Immature natural killer cell (primary cell): ENCODE results near the gene ALKBH1. TPM values are rescaled to one million over a fixed set of nuclear protein-coding genes. Genes with fewer than 3 reads are reported as not detected.
A peak's percentile ranks its signal among the peaks of the same experiment; 100 is the strongest.
"Not testable (repeated sequence)": the region's sequence is repeated elsewhere in the genome, so short reads cannot be mapped to it uniquely, and the experiment has no call there.

Experiments
- DNase-seq, 3 donors: peaks; one replicate each; pipeline ENCODE4 v3.0.0; 2022; ENCODE audit warnings: mixed read lengths in 1 of 3
- H3K27ac Mint-ChIP-seq, 6 donors: one replicate each; pipeline ENCODE4 v1.8.0; 2020; ENCODE audit warnings: mixed read lengths in 6 of 6, mild to moderate bottlenecking in 5 of 6, inconsistent platforms in 4 of 6, moderate library complexity in 3 of 6
- H3K27me3 Mint-ChIP-seq, 3 donors: one replicate each; pipeline ENCODE4 v1.8.0; 2020 to 2021; ENCODE audit warnings: low read depth in 3 of 3, mild to moderate bottlenecking in 3 of 3, mixed read lengths in 3 of 3, moderate library complexity in 3 of 3, inconsistent platforms in 1 of 3
- H3K36me3 Mint-ChIP-seq, 3 donors: one replicate each; pipeline ENCODE4 v1.8.0; 2020; ENCODE audit warnings: mixed read lengths in 3 of 3, inconsistent platforms in 2 of 3, mild to moderate bottlenecking in 2 of 3
- H3K4me1 Mint-ChIP-seq, 2 donors: one replicate each; pipeline ENCODE4 v1.8.0; 2020; ENCODE audit warnings: inconsistent platforms in 2 of 2, mild to moderate bottlenecking in 2 of 2, mixed read lengths in 2 of 2, moderate library complexity in 1 of 2
- H3K4me3 Mint-ChIP-seq, 5 donors: one replicate each; pipeline ENCODE4 v1.8.0; 2020; ENCODE audit warnings: mild to moderate bottlenecking in 5 of 5, mixed read lengths in 5 of 5, inconsistent platforms in 3 of 5, moderate library complexity in 3 of 5
- H3K9me3 Mint-ChIP-seq, 6 donors: one replicate each; pipeline ENCODE4 v1.8.0; 2020; ENCODE audit warnings: mild to moderate bottlenecking in 6 of 6, mixed read lengths in 6 of 6, inconsistent platforms in 4 of 6, moderate library complexity in 3 of 6
- polyA plus RNA-seq, 3 donors: library from polyadenylated mRNA; unstranded; fragments of 300-500 nt; fragmentation: Illumina TruSeq; gene quantifications; one replicate each; pipeline ENCODE4 v1.2.3, GENCODE V29; 2021

ALKBH1 gene
- polyA plus RNA-seq, 3 donors from 2014 or later = 3.3 to 6.2 (median 4.3) TPM

- no peak for DNase-seq
- H3K27ac Mint-ChIP-seq = no peak overlapping the region
- H3K9me3 Mint-ChIP-seq = no peaks in the 10 kb centered on the region
- H3K27me3 Mint-ChIP-seq = peaks cover 0 to 7% (median 2%) of the 10 kb centered on the region in 3 donors
- peaks cover 37 to 57% of the 10 kb centered on the region in 2 donors for H3K4me1 Mint-ChIP-seq
- H3K4me3 Mint-ChIP-seq = peak overlapping the region in 3 of 5 donors; percentile 0 to 14 (median 2)
- peaks cover 5 to 12% (median 11%) of the 10 kb centered on the region in 3 donors for H3K36me3 Mint-ChIP-seq
Observed at GRCh38 chr14:77710364-77710763, 2.5 kb upstream of the ALKBH1 start.

- Mint-ChIP-seq H3K9me3 (no peaks in the 10 kb centered on the region), H3K36me3 (peaks cover 5 to 8% (median 8%) of the 10 kb centered on the region in 3 donors), H3K27ac (no peak overlapping the region), H3K27me3 (peaks cover 0 to 7% (median 2%) of the 10 kb centered on the region in 3 donors), H3K4me3 (peak overlapping the region in 4 of 5 donors; percentile 25 to 96 (median 93)), H3K4me1 (peaks cover 34 to 57% of the 10 kb centered on the region in 2 donors)
- DNase-seq = no peak
Observed at GRCh38 chr14:77709412-77709811, 1.6 kb upstream of the ALKBH1 start.

GRCh38 chr14:77708749-77709148 lies 926 bp upstream of the ALKBH1 start:
- H3K36me3 Mint-ChIP-seq = peaks cover 5 to 13% (median 12%) of the 10 kb centered on the region in 3 donors
- peak overlapping the region; percentile 83 to 95 (median 90) for H3K27ac Mint-ChIP-seq
- no peak for DNase-seq
- H3K4me3 Mint-ChIP-seq = peak overlapping the region; percentile 90 to 96 (median 94)
- H3K9me3 Mint-ChIP-seq = no peaks in the 10 kb centered on the region
- peaks cover 0 to 7% (median 2%) of the 10 kb centered on the region in 3 donors for H3K27me3 Mint-ChIP-seq
- H3K4me1 Mint-ChIP-seq = peaks cover 34 to 57% of the 10 kb centered on the region in 2 donors

GRCh38 chr14:77707355-77707723 lies 484 bp downstream of the ALKBH1 start:
- Mint-ChIP-seq H3K4me1 (peaks cover 34 to 47% of the 10 kb centered on the region in 2 donors), H3K36me3 (peaks cover 5 to 10% (median 9%) of the 10 kb centered on the region in 3 donors), H3K4me3 (peak overlapping the region; percentile 90 to 96 (median 94)), H3K27ac (peak overlapping the region; percentile 83 to 95 (median 90)), H3K9me3 (no peaks in the 10 kb centered on the region), H3K27me3 (peaks cover 0 to 7% (median 2%) of the 10 kb centered on the region in 3 donors)
- no peak for DNase-seq

GRCh38 chr14:77691259-77691658 lies 16.6 kb downstream of the ALKBH1 start:
- DNase-seq = no peak
- peak overlapping the region in 1 of 6 donors; percentile 16 for H3K27ac Mint-ChIP-seq
- H3K4me1 Mint-ChIP-seq = no peaks in the 10 kb centered on the region
- peaks cover 24 to 57% (median 24%) of the 10 kb centered on the region in 3 donors for H3K36me3 Mint-ChIP-seq
- H3K4me3 Mint-ChIP-seq = no peak overlapping the region
- peaks cover 0 to 4% (median 0%) of the 10 kb centered on the region in 3 donors for H3K27me3 Mint-ChIP-seq
- H3K9me3 Mint-ChIP-seq = no peaks in the 10 kb centered on the region

GRCh38 chr14:77682158-77682553 lies 25.7 kb downstream of the ALKBH1 start:
- no peak for DNase-seq
- no peaks in the 10 kb centered on the region for H3K4me1 Mint-ChIP-seq

GRCh38 chr14:77681196-77682157 lies 26.3 kb downstream of the ALKBH1 start:
- H3K27ac Mint-ChIP-seq = peak overlapping the region in 2 of 6 donors; percentile 8 to 19
- no peaks in the 10 kb centered on the region for H3K9me3 Mint-ChIP-seq
- peaks cover 5 to 19% (median 11%) of the 10 kb centered on the region in 3 donors for H3K36me3 Mint-ChIP-seq
- no peaks in the 10 kb centered on the region for H3K27me3 Mint-ChIP-seq
- H3K4me1 Mint-ChIP-seq = no peaks in the 10 kb centered on the region
- H3K4me3 Mint-ChIP-seq = no peak overlapping the region
- DNase-seq = no peak

More at GRCh38 chr14:77682158-77682553, 25.7 kb downstream of the ALKBH1 start:
- H3K4me3 Mint-ChIP-seq = no peak overlapping the region
- no peaks in the 10 kb centered on the region for H3K9me3 Mint-ChIP-seq
- H3K36me3 Mint-ChIP-seq = peaks cover 9 to 19% (median 16%) of the 10 kb centered on the region in 3 donors
- H3K27ac Mint-ChIP-seq = no peak overlapping the region
- H3K27me3 Mint-ChIP-seq = no peaks in the 10 kb centered on the region

- DNase-seq = no peak
- Mint-ChIP-seq H3K4me3 (no peak overlapping the region), H3K4me1 (no peaks in the 10 kb centered on the region), H3K9me3 (no peaks in the 10 kb centered on the region), H3K27ac (no peak overlapping the region), H3K36me3 (peaks cover 11 to 34% (median 32%) of the 10 kb centered on the region in 3 donors), H3K27me3 (no peaks in the 10 kb centered on the region)
Observed at GRCh38 chr14:77674931-77675330, 32.9 kb downstream of the ALKBH1 start.

GRCh38 chr14:77673193-77673592 lies 34.6 kb downstream of the ALKBH1 start:
- no peak for DNase-seq
- H3K27me3 Mint-ChIP-seq = peaks cover 0 to 2% (median 0%) of the 10 kb centered on the region in 3 donors
- H3K4me1 Mint-ChIP-seq = no peaks in the 10 kb centered on the region
- no peak overlapping the region for H3K27ac Mint-ChIP-seq
- H3K9me3 Mint-ChIP-seq = no peaks in the 10 kb centered on the region
- H3K4me3 Mint-ChIP-seq = no peak overlapping the region
- H3K36me3 Mint-ChIP-seq = peaks cover 11 to 25% (median 23%) of the 10 kb centered on the region in 3 donors

GRCh38 chr14:77667331-77667730 lies 40.5 kb downstream of the ALKBH1 start:
- peaks cover 0 to 2% (median 0%) of the 10 kb centered on the region in 3 donors for H3K27me3 Mint-ChIP-seq
- H3K4me1 Mint-ChIP-seq = no peaks in the 10 kb centered on the region
- H3K27ac Mint-ChIP-seq = peak overlapping the region in 1 of 6 donors; percentile 26
- DNase-seq = no peak
- no peak overlapping the region for H3K4me3 Mint-ChIP-seq
- H3K9me3 Mint-ChIP-seq = no peaks in the 10 kb centered on the region
- H3K36me3 Mint-ChIP-seq = peaks cover 0 to 4% (median 0%) of the 10 kb centered on the region in 3 donors

GRCh38 chr14:77663293-77663692 lies 44.5 kb downstream of the ALKBH1 start:
- H3K4me3 Mint-ChIP-seq = no peak overlapping the region
- no peaks in the 10 kb centered on the region for H3K9me3 Mint-ChIP-seq
- DNase-seq = no peak
- no peak overlapping the region for H3K27ac Mint-ChIP-seq
- H3K4me1 Mint-ChIP-seq = no peaks in the 10 kb centered on the region
- peaks cover 0 to 4% (median 0%) of the 10 kb centered on the region in 3 donors for H3K36me3 Mint-ChIP-seq
- H3K27me3 Mint-ChIP-seq = peaks cover 0 to 2% (median under 1%) of the 10 kb centered on the region in 3 donors

- H3K27ac Mint-ChIP-seq, H3K9me3 Mint-ChIP-seq, H3K27me3 Mint-ChIP-seq, H3K36me3 Mint-ChIP-seq, H3K4me1 Mint-ChIP-seq, DNase-seq, H3K4me3 Mint-ChIP-seq: not testable (repeated sequence)
Observed at GRCh38 chr14:77661562-77661961, 46.3 kb downstream of the ALKBH1 start.

- Mint-ChIP-seq H3K27ac (no peak overlapping the region), H3K36me3 (peaks cover 0 to 4% (median 0%) of the 10 kb centered on the region in 3 donors), H3K4me1 (no peaks in the 10 kb centered on the region), H3K9me3 (peaks cover 0 to 1% (median 0%) of the 10 kb centered on the region in 6 donors), H3K27me3 (peaks cover 0 to 2% (median 0%) of the 10 kb centered on the region in 3 donors), H3K4me3 (no peak overlapping the region)
- DNase-seq = no peak
Observed at GRCh38 chr14:77660754-77661153, 47.1 kb downstream of the ALKBH1 start.

GRCh38 chr14:77659831-77660230 lies 48.0 kb downstream of the ALKBH1 start:
- Mint-ChIP-seq H3K27ac (no peak overlapping the region), H3K4me3 (no peak overlapping the region)

More at GRCh38 chr14:77659831-77660230, 48.0 kb downstream of the ALKBH1 start:
- peaks cover 0 to 4% (median 0%) of the 10 kb centered on the region in 3 donors for H3K36me3 Mint-ChIP-seq
- peaks cover 0 to 2% (median 0%) of the 10 kb centered on the region in 3 donors for H3K27me3 Mint-ChIP-seq
- H3K4me1 Mint-ChIP-seq = no peaks in the 10 kb centered on the region
- peaks cover 0 to 1% (median 0%) of the 10 kb centered on the region in 6 donors for H3K9me3 Mint-ChIP-seq
- no peak for DNase-seq
